Gastroesophageal sphincter (tissue), 3 donors: Measurements from ENCODE around the gene DBH.
"Not testable (repeated sequence)": the region's sequence is repeated elsewhere in the genome, so short reads cannot be mapped to it uniquely, and the experiment has no call there.

Source experiments
- POLR2A ChIP-seq, 2 donors: fragments of 450-650 bp; IDR thresholded peaks; one replicate each; pipeline ENCODE4 v1.6.1; 2017; ENCODE audit warnings: antibody characterized with exemption in 2 of 2, mild to moderate bottlenecking in 2 of 2, moderate library complexity in 1 of 2
- POLR2AphosphoS5 ChIP-seq: sonication (generic); formaldehyde crosslinking; IDR thresholded peaks from one replicate; pipeline ENCODE4 v1.6.1; 2017; ENCODE audit warnings: antibody characterized with exemption
- TF ChIP-seq, protein P1 (sequence below), 4 experiments: fragments of 200-600 bp in 2 of 4; fragments of 450-650 bp in 2 of 4; sonication (generic) in 1 of 4; IDR thresholded peaks; one replicate each; pipeline ENCODE4 v1.5.1; 2017 to 2019; ENCODE audit warnings: antibody characterized with exemption in 4 of 4, mild to moderate bottlenecking in 2 of 4, moderate library complexity in 2 of 4

- TF ChIP-seq, protein P1, sequence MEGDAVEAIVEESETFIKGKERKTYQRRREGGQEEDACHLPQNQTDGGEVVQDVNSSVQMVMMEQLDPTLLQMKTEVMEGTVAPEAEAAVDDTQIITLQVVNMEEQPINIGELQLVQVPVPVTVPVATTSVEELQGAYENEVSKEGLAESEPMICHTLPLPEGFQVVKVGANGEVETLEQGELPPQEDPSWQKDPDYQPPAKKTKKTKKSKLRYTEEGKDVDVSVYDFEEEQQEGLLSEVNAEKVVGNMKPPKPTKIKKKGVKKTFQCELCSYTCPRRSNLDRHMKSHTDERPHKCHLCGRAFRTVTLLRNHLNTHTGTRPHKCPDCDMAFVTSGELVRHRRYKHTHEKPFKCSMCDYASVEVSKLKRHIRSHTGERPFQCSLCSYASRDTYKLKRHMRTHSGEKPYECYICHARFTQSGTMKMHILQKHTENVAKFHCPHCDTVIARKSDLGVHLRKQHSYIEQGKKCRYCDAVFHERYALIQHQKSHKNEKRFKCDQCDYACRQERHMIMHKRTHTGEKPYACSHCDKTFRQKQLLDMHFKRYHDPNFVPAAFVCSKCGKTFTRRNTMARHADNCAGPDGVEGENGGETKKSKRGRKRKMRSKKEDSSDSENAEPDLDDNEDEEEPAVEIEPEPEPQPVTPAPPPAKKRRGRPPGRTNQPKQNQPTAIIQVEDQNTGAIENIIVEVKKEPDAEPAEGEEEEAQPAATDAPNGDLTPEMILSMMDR (IDR thresholded peaks at IDR 0.05): not testable (repeated sequence)
- TF ChIP-seq POLR2A (IDR thresholded peaks at IDR 0.05); POLR2AphosphoS5: not testable (repeated sequence)
Observed at GRCh38 chr9:133675796-133676195, 39.6 kb downstream of the DBH start.
